OCI-LY1 (cell line): ENCODE results near the gene AGAP9.
A peak's percentile ranks its signal among the peaks of the same experiment; 100 is the strongest.
"Not testable (repeated sequence)": the region's sequence is repeated elsewhere in the genome, so short reads cannot be mapped to it uniquely, and the experiment has no call there.

Experiments used
- H2AFZ ChIP-seq: fragments of 200-600 bp; sonication (generic), shearing (Covaris generic); 2 replicates; pipeline ENCODE4 v1.6.0; 2014; ENCODE audit warnings: antibody characterized with exemption, mild to moderate bottlenecking, low read length
- H3F3A ChIP-seq: fragments of 200-600 bp; sonication (generic), shearing (Covaris generic); 2 replicates; pipeline ENCODE4 v1.6.0; 2014; ENCODE audit warnings: mild to moderate bottlenecking, antibody characterized with exemption, low read length, moderate library complexity; ENCODE audit not compliant: insufficient read depth
- H3K27ac ChIP-seq: fragments of 200-600 bp; sonication (generic); 2 replicates; pipeline ENCODE4 v1.5.1; 2014; ENCODE audit warnings: low read length, mixed run types, mild to moderate bottlenecking, low read depth; ENCODE audit not compliant: poor library complexity, severe bottlenecking
- H3K27me3 ChIP-seq: fragments of 200-600 bp; sonication (generic); 2 replicates; pipeline ENCODE4 v1.6.0; 2014; ENCODE audit warnings: antibody characterized with exemption, mild to moderate bottlenecking, low read length, moderate library complexity; ENCODE audit not compliant: insufficient read depth
- H3K36me3 ChIP-seq: fragments of 200-600 bp; sonication (generic); 2 replicates; pipeline ENCODE4 v1.6.1; 2014; ENCODE audit warnings: mild to moderate bottlenecking, antibody characterized with exemption, low read length, moderate library complexity, mixed read lengths; ENCODE audit not compliant: insufficient read depth
- H3K4me1 ChIP-seq: fragments of 200-600 bp; sonication (generic); 2 replicates; pipeline ENCODE4 v1.5.1; 2014; ENCODE audit warnings: mild to moderate bottlenecking, low read length, moderate library complexity; ENCODE audit not compliant: insufficient read depth, severe bottlenecking
- H3K4me2 ChIP-seq: fragments of 200-600 bp; sonication (generic), shearing (Covaris generic); 2 replicates; pipeline ENCODE4 v1.6.1; 2014; ENCODE audit warnings: low read length
- H3K4me3 ChIP-seq: fragments of 200-600 bp; sonication (generic); 2 replicates; pipeline ENCODE4 v1.5.1; 2014; ENCODE audit warnings: low read length, low read depth, mild to moderate bottlenecking, mixed read lengths; ENCODE audit not compliant: poor library complexity, severe bottlenecking
- H3K79me2 ChIP-seq: fragments of 200-600 bp; shearing (Covaris generic); 2 replicates; pipeline ENCODE4 v1.6.1; 2016; ENCODE audit warnings: mixed run types, low read length, mixed read lengths; ENCODE audit not compliant: insufficient read depth
- H3K9ac ChIP-seq: fragments of 200-600 bp; sonication (generic), shearing (Covaris generic); 2 replicates; pipeline ENCODE4 v1.6.1; 2014; ENCODE audit warnings: mild to moderate bottlenecking, low read length, mixed read lengths
- H3K9me2 ChIP-seq: fragments of 200-600 bp; sonication (generic), shearing (Covaris generic); 2 replicates; pipeline ENCODE4 v1.6.1; 2014; ENCODE audit warnings: low read depth, mild to moderate bottlenecking, low read length, mixed read lengths
- H3K9me3 ChIP-seq: fragments of 200-600 bp; shearing (Covaris generic); 2 replicates; pipeline ENCODE4 v1.6.1; 2014; ENCODE audit warnings: low read length, mixed read lengths
- H4K20me1 ChIP-seq: fragments of 200-600 bp; sonication (generic), shearing (Covaris generic); 2 replicates; pipeline ENCODE4 v1.6.0; 2016; ENCODE audit warnings: mild to moderate bottlenecking, low read length; ENCODE audit not compliant: insufficient read depth

Gene AGAP9

GRCh38 chr10:47560452-47560851 lies 37.0 kb upstream of the AGAP9 start:
- not testable (repeated sequence) for H3K4me1 ChIP-seq, H3F3A ChIP-seq, H3K4me3 ChIP-seq, H3K9me2 ChIP-seq, H3K27ac ChIP-seq, H4K20me1 ChIP-seq, H2AFZ ChIP-seq, H3K9ac ChIP-seq, H3K4me2 ChIP-seq, H3K36me3 ChIP-seq, H3K79me2 ChIP-seq, H3K27me3 ChIP-seq, H3K9me3 ChIP-seq

GRCh38 chr10:47559718-47560308 lies 36.4 kb upstream of the AGAP9 start:
- not testable (repeated sequence) for H3K9me2 ChIP-seq, H3K79me2 ChIP-seq

GRCh38 chr10:47558109-47558508 lies 34.7 kb upstream of the AGAP9 start:
- H3K79me2 ChIP-seq, H3K9me2 ChIP-seq, H4K20me1 ChIP-seq, H3K4me3 ChIP-seq, H3K4me2 ChIP-seq, H2AFZ ChIP-seq, H3K27me3 ChIP-seq, H3F3A ChIP-seq, H3K4me1 ChIP-seq, H3K27ac ChIP-seq, H3K9ac ChIP-seq, H3K9me3 ChIP-seq, H3K36me3 ChIP-seq: not testable (repeated sequence)

More at GRCh38 chr10:47559718-47560308, 36.4 kb upstream of the AGAP9 start:
- not testable (repeated sequence) for H3K4me2 ChIP-seq, H4K20me1 ChIP-seq, H2AFZ ChIP-seq, H3K4me1 ChIP-seq, H3K27ac ChIP-seq, H3K9me3 ChIP-seq, H3K27me3 ChIP-seq, H3F3A ChIP-seq, H3K9ac ChIP-seq, H3K4me3 ChIP-seq, H3K36me3 ChIP-seq

GRCh38 chr10:47557616-47558015 lies 34.2 kb upstream of the AGAP9 start:
- not testable (repeated sequence) for H4K20me1 ChIP-seq, H3K4me1 ChIP-seq, H3K9ac ChIP-seq, H3K4me3 ChIP-seq, H3K4me2 ChIP-seq, H3K9me3 ChIP-seq, H2AFZ ChIP-seq, H3K79me2 ChIP-seq, H3K9me2 ChIP-seq, H3K27ac ChIP-seq, H3K36me3 ChIP-seq, H3F3A ChIP-seq, H3K27me3 ChIP-seq

- H3K27me3 ChIP-seq, H2AFZ ChIP-seq, H4K20me1 ChIP-seq, H3K9ac ChIP-seq, H3K4me1 ChIP-seq, H3K79me2 ChIP-seq, H3K36me3 ChIP-seq, H3K4me3 ChIP-seq, H3K9me3 ChIP-seq, H3K27ac ChIP-seq, H3F3A ChIP-seq, H3K4me2 ChIP-seq, H3K9me2 ChIP-seq: not testable (repeated sequence)
These were observed 31.9 kb upstream of the AGAP9 start for GRCh38 chr10:47555334-47555733.

GRCh38 chr10:47554552-47554951 lies 31.1 kb upstream of the AGAP9 start:
- H3K27ac ChIP-seq, H3F3A ChIP-seq, H3K79me2 ChIP-seq, H3K36me3 ChIP-seq, H3K4me1 ChIP-seq, H4K20me1 ChIP-seq, H3K27me3 ChIP-seq, H3K9me2 ChIP-seq, H3K4me2 ChIP-seq, H3K9ac ChIP-seq, H3K4me3 ChIP-seq, H2AFZ ChIP-seq, H3K9me3 ChIP-seq: not testable (repeated sequence)

- peak overlapping the region; percentile 86; the same call in 1 of the 2 replicates for H3K9ac ChIP-seq
- not testable (repeated sequence) for H3K27ac ChIP-seq
- H3K4me2 ChIP-seq = peak overlapping the region; percentile 75; the same call in 1 of the 2 replicates
These were observed 30.4 kb upstream of the AGAP9 start for GRCh38 chr10:47553860-47554247.

More at GRCh38 chr10:47553860-47554247, 30.4 kb upstream of the AGAP9 start:
- H3F3A ChIP-seq, H3K4me1 ChIP-seq, H3K36me3 ChIP-seq, H2AFZ ChIP-seq, H3K79me2 ChIP-seq, H3K9me3 ChIP-seq, H3K27me3 ChIP-seq, H3K9me2 ChIP-seq, H4K20me1 ChIP-seq: not testable (repeated sequence)
- H3K4me3 ChIP-seq = peak overlapping the region; percentile 63
